GM18873 (cell line): Measurements from ENCODE around the gene MYO16.
"Not testable (repeated sequence)": the region's sequence is repeated elsewhere in the genome, so short reads cannot be mapped to it uniquely, and the experiment has no call there.

Experiments
- ATAC-seq: cut with Tn5 transposase; IDR thresholded peaks from one replicate; pipeline ENCODE4 v1.9.1; 2021; ENCODE audit warnings: mild to moderate bottlenecking, moderate library complexity, moderate number of reproducible peaks; ENCODE audit not compliant: unreplicated experiment, low FRiP score

Gene MYO16

DNA sequence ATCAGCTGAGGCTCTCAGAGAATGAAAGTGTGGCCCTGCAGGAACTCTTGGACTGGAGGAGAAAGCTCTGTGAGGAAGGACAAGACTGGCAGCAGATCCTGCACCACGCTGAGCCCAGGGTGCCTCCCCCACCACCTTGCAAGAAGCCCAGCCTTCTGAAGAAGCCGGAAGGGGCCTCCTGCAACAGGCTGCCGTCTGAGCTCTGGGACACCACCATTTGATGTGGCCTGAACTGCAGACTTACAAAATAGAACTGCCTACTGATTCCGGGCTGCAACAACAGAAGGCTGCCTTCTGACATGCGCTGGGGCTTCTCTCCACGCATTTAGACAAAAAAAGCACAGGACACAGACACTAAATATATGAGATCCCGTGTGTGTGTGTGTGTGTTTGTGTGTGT lies 577.2 kb downstream of the MYO16 start:
- ATAC-seq: no peak

DNA sequence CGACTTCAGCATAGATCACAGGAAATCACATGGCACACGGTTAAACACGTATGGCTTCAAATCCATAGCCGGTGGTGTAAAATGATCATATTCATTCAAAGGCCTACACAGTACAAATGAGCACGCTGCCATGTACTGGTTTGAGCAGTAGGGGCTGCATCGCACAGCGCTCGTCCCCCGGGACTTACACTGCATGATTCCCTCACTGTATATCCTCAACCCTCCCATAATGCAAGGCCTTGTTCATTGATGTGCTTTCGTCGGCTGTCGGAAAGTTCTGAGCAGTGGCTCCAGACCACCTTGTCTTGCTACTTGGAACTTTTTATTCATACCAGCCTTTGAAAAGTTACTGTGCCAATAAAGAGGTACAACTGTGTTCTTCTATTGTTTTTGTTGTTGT lies 578.2 kb downstream of the MYO16 start:
- ATAC-seq: no peak

DNA sequence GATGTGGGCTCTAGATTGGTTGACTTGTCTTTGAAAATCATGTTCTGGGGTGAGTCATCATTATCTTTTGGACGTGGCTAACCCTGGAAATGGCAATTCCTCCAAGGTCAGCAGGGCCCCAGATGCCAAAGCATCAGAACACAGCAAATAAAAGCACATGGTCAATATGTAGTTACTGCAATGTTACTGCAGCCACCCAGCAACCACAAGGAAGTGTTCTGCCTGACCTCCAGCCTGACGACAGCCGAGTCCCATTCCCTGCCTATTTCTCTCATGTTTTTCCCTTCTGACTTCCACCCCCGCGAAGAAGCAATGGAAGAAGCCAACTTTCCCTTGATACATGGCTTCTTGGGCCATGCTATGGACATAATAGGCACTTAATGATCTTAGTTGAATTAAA lies 579.1 kb downstream of the MYO16 start:
- ATAC-seq: no peak

DNA sequence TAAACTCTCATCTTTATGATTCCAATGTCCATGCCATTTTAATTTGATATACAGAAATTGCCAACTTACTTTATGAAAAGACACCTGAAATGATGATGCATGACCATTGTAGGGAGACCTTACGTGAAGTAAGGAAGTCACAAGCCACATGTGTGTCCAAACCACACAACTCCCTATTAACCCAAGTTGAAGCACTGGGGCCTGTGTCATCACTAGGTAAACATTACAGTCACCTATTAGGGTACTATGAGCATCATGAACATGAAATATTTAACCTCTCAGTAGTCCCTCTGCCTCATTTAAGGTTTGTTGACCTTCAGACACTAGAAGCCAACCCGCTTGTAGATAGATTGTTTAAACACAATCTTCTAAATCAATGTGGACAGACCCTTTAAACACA lies 580.1 kb downstream of the MYO16 start:
- ATAC-seq: no peak

DNA sequence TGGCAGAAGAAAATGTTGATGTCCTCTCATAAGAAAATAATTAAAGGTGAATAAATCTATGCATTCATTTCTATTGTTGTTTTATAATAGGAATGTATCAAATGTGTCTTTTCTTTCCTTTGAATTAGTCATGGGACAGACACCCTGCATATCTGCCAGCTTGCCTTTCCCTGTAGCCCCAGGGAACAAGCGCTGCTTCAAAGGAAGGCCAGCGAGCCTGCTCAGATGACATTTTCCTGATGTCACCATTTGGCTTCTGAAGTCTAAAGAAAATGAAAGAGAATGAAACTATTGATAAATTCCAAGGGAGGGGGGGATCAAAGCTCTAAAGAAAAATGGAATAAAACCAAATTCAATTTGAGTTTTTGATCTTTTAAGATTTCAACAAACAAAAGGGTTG lies 582.2 kb downstream of the MYO16 start:
- ATAC-seq: no peak

DNA sequence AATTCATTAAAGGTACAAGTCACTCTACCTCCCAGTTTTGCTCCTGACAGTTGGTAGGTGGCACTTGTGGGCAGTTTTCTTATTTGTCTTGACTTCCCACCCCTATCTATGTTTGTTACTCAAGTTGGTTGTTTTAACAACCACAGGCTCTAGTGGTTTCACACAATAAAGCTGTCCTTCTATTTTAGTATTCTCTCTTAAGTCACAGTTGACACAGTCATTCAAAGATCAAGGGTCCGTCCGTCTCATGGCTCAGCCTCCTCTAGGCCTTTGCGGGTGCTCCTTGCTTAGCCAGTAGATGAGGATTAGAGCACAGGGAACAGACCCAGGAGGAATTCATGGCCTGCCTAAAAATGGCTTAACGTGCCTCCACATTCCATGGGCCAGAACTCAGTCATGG lies 583.2 kb downstream of the MYO16 start:
- ATAC-seq: no peak

DNA sequence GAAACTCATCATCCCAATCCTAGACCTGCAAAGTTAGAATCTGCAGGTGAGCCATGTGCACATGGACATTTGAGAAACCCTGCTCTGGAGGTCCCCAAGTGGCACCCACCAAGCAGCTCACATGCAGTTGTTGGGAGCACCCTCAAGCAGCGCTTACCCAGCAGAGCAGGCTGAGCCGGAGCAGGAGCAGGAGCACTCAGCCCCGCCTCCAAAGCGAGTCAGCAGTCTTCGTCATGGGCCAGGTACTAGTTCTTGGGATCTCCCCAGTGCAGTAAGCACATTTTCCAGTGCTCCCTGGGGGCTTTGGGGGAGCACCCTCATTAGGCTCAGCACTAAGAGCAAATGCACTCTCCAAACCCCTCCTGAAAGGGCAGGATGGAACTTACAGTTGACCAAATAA lies 584.3 kb downstream of the MYO16 start:
- no peak for ATAC-seq

DNA sequence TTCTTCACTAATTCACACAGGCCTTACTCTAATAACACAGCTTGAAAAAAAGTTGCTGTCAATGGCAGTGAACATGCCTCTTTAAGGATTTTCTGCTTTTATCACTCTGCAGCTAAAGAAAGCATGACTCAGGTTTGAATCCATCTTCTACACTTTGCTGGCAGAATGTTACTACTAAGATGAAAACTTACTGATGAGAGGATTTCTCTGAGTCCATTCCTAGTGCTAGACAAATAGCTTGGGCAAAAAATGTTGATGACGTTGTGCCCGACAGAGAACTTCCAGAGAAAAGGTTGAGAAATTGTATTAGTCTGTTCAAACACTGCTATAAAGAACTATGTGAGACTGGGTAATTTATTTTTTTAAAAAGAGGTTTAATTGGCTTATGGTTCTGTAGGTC lies 585.0 kb downstream of the MYO16 start:
- ATAC-seq: no peak

DNA sequence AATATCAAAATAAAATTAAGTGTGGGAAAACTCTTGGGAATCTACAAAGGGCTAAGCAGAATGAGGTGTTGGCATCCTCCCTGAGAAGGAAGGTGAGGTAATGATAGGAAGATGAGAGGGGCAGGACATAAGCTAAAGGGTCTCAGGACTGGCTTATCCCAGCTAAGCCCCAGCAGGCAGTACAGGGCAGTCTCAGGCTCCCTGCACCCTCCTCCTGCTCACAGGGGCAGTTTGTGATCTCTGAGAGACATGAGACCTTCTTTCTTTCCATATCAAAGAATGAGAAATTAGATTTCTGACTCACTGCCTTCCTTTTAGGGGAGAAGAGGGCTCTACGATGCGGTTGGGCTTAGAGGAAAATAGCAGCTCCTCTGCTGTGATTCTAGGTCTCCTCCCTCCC lies 586.0 kb downstream of the MYO16 start:
- no peak for ATAC-seq

DNA sequence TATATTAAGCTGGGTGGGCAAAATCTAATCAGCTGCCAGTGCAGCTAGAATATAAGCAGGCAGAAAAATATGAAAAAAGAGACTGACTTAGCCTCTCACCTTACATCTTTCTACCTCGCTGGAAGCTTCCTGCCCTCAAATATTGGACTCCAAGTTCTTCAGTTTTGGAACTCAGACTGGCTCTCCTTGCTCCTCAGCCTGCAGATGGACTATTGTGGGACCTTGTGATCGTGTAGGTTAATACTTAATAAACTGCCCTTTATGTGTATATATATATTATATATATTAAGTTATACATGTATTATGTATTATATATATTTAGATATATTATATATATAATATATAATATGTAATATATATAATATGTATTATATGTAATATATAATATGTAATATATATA lies 588.1 kb downstream of the MYO16 start:
- ATAC-seq: not testable (repeated sequence)

DNA sequence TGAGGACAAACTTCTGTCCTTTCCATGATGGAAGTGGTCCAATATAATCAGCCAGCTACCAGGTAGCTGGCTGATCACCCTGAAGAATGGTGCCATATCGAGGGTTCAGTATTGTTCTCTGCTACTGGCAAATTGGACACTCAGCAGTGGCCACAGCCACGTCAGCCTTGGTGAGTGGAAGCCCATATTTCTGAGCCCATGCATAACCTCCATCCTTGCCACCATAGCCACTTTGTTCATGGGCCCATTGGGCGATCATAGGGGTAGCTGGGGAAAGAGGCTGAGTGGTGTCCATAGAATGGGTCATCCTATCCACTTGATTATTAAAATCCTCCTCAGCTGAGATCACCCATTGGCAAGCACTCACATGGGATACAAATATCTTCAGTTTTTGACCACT lies 591.2 kb downstream of the MYO16 start:
- ATAC-seq: no peak

DNA sequence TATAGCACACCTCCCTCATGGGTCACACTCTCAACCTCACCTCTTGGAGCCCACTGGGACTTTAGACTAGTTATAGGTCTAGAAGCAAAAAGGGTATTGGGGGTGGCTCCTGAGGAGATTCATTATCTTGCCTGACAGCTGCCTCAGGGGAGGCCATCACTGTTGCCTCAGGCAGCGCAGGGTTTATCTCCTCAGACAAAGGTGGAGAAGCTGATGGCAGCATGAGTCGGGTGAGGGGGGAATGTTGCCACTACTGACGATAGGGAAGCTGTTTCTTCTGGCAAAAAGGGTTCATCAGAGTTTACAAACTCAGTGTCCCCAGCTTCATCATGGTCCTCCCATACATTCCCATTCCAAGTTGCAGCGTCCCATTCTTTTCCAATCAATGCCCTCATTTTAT lies 594.6 kb downstream of the MYO16 start:
- no peak for ATAC-seq

DNA sequence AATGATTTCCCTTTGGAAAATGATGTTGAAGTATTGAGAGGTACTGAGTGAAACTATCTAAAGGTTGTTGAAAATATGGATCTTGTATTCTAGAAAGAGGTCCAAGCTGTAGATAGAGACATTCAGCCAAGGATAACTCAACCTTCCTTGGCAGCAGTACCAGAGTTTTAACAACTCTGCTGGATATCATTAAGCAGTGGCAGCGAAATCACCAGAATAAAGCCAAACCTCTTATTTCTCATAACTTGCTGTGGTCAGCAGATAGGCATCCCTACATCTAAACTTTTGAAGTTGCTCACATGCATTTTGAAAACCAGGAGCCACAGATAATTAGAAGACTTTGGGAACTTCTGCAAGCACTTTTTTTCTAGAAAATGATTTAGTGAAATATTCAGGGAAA lies 597.2 kb downstream of the MYO16 start:
- no peak for ATAC-seq

DNA sequence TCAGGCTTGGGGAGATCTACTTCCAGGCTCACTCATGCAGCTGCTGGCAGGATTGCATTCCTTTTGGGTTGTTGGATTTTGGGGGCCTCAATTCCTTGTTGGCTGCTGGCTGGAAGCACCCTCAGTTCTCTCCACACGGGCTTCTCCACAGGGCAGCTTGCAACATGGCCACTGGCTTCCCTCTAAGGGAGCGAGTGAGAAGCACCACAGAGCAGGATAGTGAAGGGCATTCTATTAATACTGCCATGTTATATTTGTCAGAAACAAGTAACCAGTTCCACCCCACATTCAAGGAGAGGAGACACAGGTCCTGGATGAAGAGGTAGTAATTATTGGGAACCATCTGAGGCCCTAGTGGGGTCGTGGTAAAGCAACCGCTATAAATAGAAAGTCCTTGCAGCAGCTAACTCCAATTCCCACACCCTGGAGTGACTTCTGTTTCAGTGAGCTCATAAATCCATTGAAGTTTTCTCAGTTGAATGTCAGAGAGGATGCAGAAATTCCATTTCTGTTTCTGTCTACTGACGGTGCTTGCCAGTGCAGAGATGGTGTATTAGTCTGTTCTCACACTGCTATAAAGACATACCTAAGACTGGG lies 598.0 kb downstream of the MYO16 start:
- ATAC-seq: no peak

DNA sequence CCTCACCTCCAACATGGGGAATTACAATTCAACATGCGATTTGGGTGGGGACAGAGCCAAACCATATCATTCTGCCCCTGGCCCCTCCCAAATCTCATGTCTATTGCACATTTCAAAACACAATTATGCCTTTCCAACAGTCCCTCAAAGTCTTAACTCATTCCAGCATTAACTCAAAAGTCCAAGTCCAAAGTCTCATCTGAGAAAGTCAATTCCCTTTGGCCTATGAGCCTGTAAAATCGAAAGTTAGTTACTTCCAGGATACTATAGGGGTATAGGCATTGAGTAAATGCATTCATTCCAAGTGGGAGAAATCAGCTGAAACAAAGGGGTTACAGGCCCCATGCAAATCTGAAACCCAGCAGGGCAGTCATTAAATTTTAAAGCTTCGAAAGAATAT lies 598.8 kb downstream of the MYO16 start:
- no peak for ATAC-seq

DNA sequence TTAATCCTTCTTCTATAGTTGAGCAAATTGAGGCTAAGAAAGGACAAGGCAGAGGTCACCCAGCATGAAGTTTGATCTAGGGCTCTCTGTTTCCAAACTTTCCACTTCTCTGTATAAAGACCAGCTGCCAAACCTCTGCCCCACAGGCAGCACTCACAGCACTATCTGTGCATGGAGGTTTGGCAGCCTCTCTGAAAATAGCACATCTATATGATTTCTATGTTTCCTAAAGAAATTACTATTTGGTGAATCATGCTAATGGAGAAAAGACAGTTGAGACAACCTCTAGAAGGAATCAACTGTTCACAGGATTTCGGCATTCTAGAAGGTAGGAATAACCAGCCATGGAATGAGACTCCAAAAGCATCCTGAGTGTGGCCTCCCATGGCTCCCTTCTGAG lies 602.5 kb downstream of the MYO16 start:
- no peak for ATAC-seq

DNA sequence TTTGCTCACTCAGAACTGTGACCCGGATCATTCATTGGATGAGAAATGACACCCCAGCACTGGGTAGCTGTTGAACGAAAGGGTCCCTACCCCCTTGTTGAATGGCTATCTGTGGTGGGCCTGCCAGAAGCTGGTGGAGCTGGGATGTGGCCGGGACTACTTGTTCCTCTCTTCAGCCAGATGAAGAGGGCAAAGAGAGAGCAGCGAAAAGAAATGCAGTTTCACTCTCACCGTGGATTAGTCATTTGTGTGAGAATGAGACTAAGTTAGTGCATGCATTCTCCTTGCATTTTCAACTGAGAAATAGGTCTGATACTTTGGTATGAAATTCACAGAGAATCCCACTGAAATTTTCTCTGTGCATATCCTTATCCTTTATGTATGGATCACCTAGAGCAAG lies 603.9 kb downstream of the MYO16 start:
- ATAC-seq: no peak

DNA sequence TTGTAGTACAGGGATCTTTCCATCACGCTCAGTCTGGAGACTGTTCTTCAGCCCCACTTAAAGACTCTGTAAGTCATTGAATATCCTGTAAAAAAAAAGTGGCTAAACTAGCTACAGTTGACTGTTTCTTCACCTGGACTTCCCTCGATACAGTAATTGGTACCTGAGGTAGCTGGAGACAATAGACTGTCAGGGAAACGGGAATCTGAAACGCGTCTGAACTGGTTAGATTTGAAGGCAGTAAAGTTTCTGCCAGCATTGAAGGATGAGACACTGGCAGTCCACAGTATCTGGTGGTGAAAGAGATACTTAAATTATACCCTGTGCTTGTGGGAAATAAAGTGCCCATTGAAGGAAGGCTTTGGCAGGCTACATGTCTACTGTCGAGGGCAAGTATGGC lies 606.5 kb downstream of the MYO16 start:
- ATAC-seq: no peak

DNA sequence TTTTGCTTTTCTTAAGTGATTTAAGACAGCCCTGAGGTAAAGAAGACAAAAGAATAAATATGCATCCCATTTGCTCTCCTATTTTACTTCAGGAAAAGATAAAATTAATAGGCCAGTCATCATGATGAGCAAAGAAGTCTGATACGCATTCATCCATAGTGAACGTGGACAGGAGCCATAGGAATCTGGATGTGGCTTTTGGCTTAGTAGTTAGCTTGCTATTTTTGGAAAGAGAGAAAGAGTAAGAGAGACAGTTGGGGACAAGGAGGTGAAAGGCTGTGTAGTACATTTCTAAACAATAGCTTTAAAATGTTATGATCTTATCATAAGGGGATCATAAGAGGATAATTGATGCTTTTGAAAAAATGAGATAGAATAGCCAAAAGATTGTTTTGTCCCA lies 611.7 kb downstream of the MYO16 start:
- no peak for ATAC-seq

DNA sequence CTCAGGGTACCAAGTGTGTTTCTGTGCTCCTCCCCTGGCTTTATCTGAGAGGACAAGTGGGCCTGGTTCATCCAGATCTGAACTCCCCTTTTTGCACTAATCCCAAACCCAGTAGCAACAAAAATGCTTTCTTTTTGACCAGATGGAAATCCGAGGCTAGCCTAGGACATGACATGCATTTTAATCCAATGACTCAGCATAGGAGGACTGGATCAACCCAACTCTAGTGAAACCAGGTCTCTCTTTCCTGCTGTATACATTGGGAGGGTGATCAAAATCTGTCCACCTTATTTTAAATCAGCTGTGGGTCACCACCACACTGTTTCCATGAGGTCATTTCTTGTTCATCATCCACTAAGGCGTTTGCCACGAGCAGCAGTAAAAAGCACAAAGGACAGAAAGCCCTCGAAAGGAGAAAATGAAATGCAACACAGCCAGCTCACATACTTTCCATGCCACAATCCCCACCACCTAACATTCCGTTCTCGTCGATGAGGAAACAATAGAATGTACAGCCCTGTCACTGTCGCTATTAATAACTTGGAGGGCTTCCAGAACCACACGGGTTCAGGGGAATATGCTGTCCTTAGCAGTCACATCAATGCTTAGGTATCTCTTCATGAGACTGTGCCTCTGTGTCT lies 614.0 kb downstream of the MYO16 start:
- no peak for ATAC-seq

DNA sequence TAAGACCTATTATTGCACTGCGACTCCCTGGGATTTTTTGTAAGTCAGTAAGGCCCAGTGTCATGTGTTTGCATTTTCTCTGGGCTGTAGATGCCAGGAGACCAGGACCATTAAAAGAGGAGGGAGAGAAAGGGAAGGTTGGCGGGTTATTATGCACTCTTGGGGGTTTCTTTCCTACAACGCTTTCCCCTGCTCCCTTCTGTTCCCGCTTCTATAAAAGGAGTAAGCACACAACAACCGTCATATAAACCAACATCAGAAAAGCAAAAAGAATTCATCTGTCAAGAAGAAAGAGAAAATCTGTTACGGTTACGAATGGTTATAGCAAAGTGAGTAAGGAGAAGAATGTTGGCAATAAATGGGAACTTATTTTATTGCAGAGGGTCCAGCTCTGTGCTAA lies 615.2 kb downstream of the MYO16 start:
- no peak for ATAC-seq

DNA sequence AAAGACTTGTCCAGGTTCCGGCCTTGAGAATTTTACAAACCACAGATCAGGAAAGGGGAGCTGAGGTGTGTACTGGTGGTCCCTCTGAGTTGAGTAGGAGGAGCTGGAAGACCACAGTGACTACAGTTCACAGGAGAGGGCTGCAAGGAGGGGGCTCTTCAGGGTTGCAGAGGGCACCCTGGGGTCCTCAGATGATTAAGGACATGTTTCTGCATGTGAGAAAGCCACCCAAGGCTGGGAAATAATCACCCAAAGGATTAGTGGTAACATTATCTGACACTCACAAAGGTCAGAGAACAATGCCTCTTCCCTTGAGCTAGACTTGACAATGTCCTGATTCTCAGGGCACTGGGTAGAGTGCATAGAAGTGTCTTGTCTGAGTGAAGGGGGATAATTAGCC lies 616.6 kb downstream of the MYO16 start:
- no peak for ATAC-seq
